A673 (cell line): ENCODE measurements around the gene CFAP100.

Source experiments
- CTCF ChIP-seq: fragments of 300-800, 200-600 bp; sonication (generic); conservative IDR thresholded peaks from 2 replicates; pipeline ENCODE4 v1.5.1; 2017; ENCODE audit warnings: low read depth, mild to moderate bottlenecking, antibody characterized with exemption, low read length, moderate library complexity, mixed read lengths
- EZH2 ChIP-seq: fragments of 200-600 bp; sonication (generic); IDR thresholded peaks from 2 replicates; pipeline ENCODE4 v1.6.1; 2017; ENCODE audit warnings: borderline replicate concordance, low read depth, mild to moderate bottlenecking, mixed read lengths, antibody characterized with exemption, low read length; ENCODE audit not compliant: poor library complexity, severe bottlenecking

- TF ChIP-seq CTCF (no peak), EZH2 (no peak)
Observed at GRCh38 chr3:126351086-126351770, 43.5 kb upstream of the CFAP100 start.
